ENCODE measurements around the gene IFT57. TPM values are rescaled to one million over a fixed set of nuclear protein-coding genes. Genes with fewer than 3 reads are reported as not detected.
A peak's percentile ranks its signal among the peaks of the same experiment; 100 is the strongest.

Gene IFT57
- total RNA-seq, 1 donor from 2014 or later = 31.4 TPM

DNA sequence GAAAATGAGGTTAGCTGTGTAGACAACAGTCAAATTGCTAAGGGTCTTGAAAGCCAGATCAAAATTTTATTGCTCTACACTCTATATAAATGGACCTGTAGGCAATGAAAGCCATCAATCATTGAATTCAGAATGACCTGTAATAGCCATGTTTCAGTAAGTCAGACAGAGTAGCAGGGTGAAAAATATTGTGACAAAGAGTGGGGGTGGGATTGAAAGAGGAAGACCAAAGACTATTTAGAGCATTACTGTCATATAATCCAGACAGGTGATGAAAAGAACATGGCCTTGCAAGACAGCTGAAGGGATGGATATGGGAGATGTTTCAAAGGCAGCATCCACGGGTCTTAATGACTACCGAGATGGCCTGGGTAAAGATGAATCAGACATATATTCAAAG lies 22.2 kb downstream of the IFT57 start:
- DNase-seq (ENCODE audit: low spot score) = no peak
- Mint-ChIP-seq H3K4me3 (ENCODE audit: unreplicated experiment) (no peak overlapping the region), H3K36me3 (ENCODE audit: low read depth, unreplicated experiment) (peaks cover 1% of the 10 kb centered on the region), H3K4me1 (ENCODE audit: unreplicated experiment) (no peaks in the 10 kb centered on the region), H3K27me3 (ENCODE audit: unreplicated experiment) (no peaks in the 10 kb centered on the region), H3K9me3 (ENCODE audit: unreplicated experiment) (no peaks in the 10 kb centered on the region), H3K27ac (ENCODE audit: unreplicated experiment) (no peak overlapping the region)
- no peak for TF ChIP-seq CTCF (IDR thresholded peaks at IDR 0.05; ENCODE audit: unreplicated experiment)

DNA sequence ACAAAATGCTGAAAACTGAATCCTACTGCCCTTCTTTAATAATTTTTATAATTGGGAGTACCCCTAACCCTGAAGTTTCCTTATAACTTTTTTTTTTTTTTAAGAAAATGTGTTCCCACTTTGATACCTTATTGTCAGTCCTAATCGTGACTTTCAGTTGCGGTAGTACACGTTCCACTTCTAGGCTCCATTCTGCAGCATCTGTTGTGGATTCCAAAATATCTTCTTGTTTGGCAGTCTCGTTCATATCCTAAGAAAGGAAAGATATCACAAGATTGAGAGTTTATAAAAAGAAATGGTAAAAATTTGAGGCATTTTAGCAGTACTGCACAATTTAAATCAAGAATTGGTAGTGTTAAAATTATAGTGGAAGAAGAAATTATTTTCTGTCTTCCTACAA lies 30.8 kb downstream of the IFT57 start:
- H3K27ac Mint-ChIP-seq (ENCODE audit: unreplicated experiment) = no peak overlapping the region
- peaks cover 14% of the 10 kb centered on the region for H3K36me3 Mint-ChIP-seq (ENCODE audit: low read depth, unreplicated experiment)
- DNase-seq (ENCODE audit: low spot score) = no peak
- no peak for TF ChIP-seq CTCF (IDR thresholded peaks at IDR 0.05; ENCODE audit: unreplicated experiment)
- H3K27me3 Mint-ChIP-seq (ENCODE audit: unreplicated experiment) = no peaks in the 10 kb centered on the region
- H3K4me3 Mint-ChIP-seq (ENCODE audit: unreplicated experiment) = no peak overlapping the region
- H3K9me3 Mint-ChIP-seq (ENCODE audit: unreplicated experiment) = no peaks in the 10 kb centered on the region
- no peaks in the 10 kb centered on the region for H3K4me1 Mint-ChIP-seq (ENCODE audit: unreplicated experiment)

DNA sequence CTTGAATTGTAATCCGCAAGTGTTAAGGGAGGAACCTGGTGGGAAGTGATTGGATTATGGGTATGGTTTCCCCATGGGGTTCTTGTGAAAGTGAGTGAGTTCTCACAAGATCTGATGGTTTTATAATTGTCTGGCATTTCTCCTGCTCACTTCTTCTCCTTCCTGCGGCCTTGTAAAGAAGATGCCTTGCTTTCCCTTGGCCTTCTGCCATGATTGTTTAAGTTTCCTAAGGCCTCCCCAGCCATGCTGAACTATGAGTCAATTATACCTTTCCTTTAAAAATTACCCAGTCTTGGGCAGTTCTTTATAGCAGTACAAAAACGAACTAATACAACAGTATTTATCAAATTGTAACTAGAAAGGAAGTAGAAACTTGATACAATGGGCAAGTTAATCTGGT lies 31.9 kb downstream of the IFT57 start:
- no peak for DNase-seq (ENCODE audit: low spot score)
- Mint-ChIP-seq H3K36me3 (ENCODE audit: low read depth, unreplicated experiment) (peaks cover 14% of the 10 kb centered on the region), H3K27ac (ENCODE audit: unreplicated experiment) (no peak overlapping the region), H3K4me3 (ENCODE audit: unreplicated experiment) (peak overlapping the region; percentile 49), H3K4me1 (ENCODE audit: unreplicated experiment) (no peaks in the 10 kb centered on the region), H3K9me3 (ENCODE audit: unreplicated experiment) (no peaks in the 10 kb centered on the region), H3K27me3 (ENCODE audit: unreplicated experiment) (no peaks in the 10 kb centered on the region)
- TF ChIP-seq CTCF (IDR thresholded peaks at IDR 0.05; ENCODE audit: unreplicated experiment) = no peak

DNA sequence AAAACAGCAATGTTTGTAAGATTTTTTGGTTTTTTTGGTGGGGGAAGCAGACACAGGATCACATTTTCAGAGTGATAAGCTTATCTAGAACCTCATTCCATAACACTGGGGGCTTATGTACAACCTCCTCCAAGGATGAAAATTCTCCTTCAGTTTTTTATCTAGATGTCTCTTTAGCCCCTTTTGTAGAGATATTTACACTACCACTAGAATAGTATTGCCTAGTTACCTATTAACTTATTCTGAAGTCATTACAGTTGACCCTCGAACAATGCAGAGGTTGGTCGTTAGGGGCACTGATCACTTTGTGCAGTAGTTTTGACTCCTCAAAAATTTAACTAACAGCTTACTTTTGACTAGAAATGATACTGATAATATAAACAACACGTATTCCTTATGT lies 32.8 kb downstream of the IFT57 start:
- Mint-ChIP-seq H3K36me3 (ENCODE audit: low read depth, unreplicated experiment) (peaks cover 16% of the 10 kb centered on the region), H3K4me3 (ENCODE audit: unreplicated experiment) (no peak overlapping the region), H3K4me1 (ENCODE audit: unreplicated experiment) (no peaks in the 10 kb centered on the region), H3K27ac (ENCODE audit: unreplicated experiment) (no peak overlapping the region), H3K9me3 (ENCODE audit: unreplicated experiment) (no peaks in the 10 kb centered on the region), H3K27me3 (ENCODE audit: unreplicated experiment) (no peaks in the 10 kb centered on the region)
- no peak for TF ChIP-seq CTCF (IDR thresholded peaks at IDR 0.05; ENCODE audit: unreplicated experiment)
- DNase-seq (ENCODE audit: low spot score) = no peak

GRCh38 chr3:108185536-108185935 lies 36.7 kb downstream of the IFT57 start:
- peaks cover 8% of the 10 kb centered on the region for H3K4me1 Mint-ChIP-seq (ENCODE audit: unreplicated experiment)
- no peak overlapping the region for H3K27ac Mint-ChIP-seq (ENCODE audit: unreplicated experiment)
- no peaks in the 10 kb centered on the region for H3K9me3 Mint-ChIP-seq (ENCODE audit: unreplicated experiment)

More at GRCh38 chr3:108185536-108185935, 36.7 kb downstream of the IFT57 start:
- Mint-ChIP-seq H3K27me3 (ENCODE audit: unreplicated experiment) (no peaks in the 10 kb centered on the region), H3K4me3 (ENCODE audit: unreplicated experiment) (no peak overlapping the region), H3K36me3 (ENCODE audit: low read depth, unreplicated experiment) (peaks cover 16% of the 10 kb centered on the region)
- no peak for TF ChIP-seq CTCF (IDR thresholded peaks at IDR 0.05; ENCODE audit: unreplicated experiment)
- DNase-seq (ENCODE audit: low spot score) = no peak

Data from endothelial cell (in vitro differentiated cells).